ENCODE results near the gene CDK5R1. TPM values are rescaled to one million over a fixed set of nuclear protein-coding genes. Genes with fewer than 3 reads are reported as not detected.

The CDK5R1 gene
- total RNA-seq, 1 experiment from 2014 or later: 3.9 TPM

DNA sequence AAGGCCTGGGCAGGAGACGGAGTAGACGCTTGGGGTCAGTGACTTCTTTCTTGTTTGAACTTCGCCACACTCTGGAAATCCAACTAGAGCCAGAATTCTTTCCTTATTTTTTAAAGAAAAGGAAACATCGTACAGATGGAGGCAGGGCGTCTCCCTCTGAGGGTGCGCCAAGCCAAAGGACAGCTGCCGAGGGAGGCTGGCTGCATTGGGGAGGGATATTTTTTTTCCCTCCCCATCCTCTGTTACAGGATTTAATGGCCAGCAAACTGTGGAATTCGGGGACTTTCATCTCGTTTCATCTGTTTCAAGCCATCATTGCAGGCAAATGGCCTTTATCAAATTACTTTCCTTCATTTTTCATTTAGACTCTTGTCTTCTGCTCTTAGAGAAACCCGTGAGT lies 15.9 kb downstream of the CDK5R1 start:
- no peaks in the 10 kb centered on the region for H3K36me3 ChIP-seq (ENCODE audit: insufficient read depth, low read length, poor library complexity, severe bottlenecking)
- intact Hi-C loops (cut with micrococcal nuclease; ENCODE audit: unreplicated experiment): no loop called here

DNA sequence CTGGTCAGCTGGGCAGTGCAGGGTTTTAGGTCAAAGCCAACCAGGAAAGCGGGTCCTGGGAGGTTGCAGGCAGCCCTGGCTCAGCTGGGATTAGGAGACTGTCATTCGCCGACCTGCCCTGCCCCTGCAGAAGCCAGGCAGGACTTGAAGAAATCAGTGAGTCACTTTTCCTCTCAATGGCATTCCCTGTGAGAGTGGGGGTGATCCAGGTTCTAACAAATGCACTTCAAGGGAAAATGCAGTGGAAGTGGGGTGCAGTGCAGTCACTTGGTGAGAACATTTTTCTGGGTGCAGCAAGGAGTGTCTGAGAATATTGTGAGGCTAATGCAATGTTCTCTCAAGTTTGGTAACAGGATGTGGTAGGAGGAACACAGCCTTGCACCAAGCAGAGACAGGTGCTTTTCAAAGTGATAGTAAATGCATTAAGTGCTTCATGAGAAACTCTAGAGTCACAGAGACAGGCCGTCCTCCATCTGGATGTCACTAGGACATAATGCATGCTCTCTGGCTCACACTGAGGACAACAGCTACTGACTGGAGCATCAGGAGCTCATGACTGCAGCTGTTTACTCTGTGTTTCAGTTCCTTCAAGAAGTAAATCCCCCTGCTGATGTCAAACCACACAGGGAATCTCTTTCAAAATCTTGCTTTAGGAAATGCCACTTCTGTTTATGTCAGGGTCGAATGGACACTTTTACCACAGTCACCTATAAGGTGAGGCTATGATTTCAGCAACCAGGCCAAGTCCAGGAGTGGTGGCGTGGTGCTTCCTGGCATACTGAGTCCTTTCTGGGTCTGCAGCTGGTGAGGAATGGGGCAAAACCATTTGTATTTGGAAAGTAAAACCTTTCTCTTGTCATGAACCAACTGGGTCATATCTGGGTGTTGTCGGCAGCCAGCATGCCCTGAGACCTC lies 16.7 kb downstream of the CDK5R1 start:
- POLR2A ChIA-PET (ENCODE audit: low non-redundant PET): no interaction called here
- no peaks in the 10 kb centered on the region for H3K4me1 ChIP-seq (ENCODE audit: insufficient read depth, low read length, poor library complexity, severe bottlenecking)
- H3K4me3 ChIP-seq (ENCODE audit: low read depth, low read length, poor library complexity, severe bottlenecking): no peak overlapping the region
- no peak overlapping the region for H3K27ac ChIP-seq (ENCODE audit: low read depth, low read length, poor library complexity, severe bottlenecking)
- H3K27me3 ChIP-seq (replicated peaks; ENCODE audit: insufficient read depth, low read depth, low read length, poor library complexity): no peaks in the 10 kb centered on the region
- intact Hi-C loops (cut with micrococcal nuclease; ENCODE audit: unreplicated experiment): no loop called here
- TF ChIP-seq EZH2 (IDR thresholded peaks at IDR 0.05; ENCODE audit: borderline replicate concordance, low read depth, low read length, poor library complexity, severe bottlenecking): no peak
- TF ChIP-seq, protein P1, sequence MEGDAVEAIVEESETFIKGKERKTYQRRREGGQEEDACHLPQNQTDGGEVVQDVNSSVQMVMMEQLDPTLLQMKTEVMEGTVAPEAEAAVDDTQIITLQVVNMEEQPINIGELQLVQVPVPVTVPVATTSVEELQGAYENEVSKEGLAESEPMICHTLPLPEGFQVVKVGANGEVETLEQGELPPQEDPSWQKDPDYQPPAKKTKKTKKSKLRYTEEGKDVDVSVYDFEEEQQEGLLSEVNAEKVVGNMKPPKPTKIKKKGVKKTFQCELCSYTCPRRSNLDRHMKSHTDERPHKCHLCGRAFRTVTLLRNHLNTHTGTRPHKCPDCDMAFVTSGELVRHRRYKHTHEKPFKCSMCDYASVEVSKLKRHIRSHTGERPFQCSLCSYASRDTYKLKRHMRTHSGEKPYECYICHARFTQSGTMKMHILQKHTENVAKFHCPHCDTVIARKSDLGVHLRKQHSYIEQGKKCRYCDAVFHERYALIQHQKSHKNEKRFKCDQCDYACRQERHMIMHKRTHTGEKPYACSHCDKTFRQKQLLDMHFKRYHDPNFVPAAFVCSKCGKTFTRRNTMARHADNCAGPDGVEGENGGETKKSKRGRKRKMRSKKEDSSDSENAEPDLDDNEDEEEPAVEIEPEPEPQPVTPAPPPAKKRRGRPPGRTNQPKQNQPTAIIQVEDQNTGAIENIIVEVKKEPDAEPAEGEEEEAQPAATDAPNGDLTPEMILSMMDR (conservative IDR thresholded peaks at IDR 0.05; ENCODE audit: low read depth, low read length): no peak
- H3K9me3 ChIP-seq (ENCODE audit: low read depth, low read length, poor library complexity, severe bottlenecking): no peaks in the 10 kb centered on the region
- no TSS peak for BruUV-seq (replicated peaks)
- no peak for DNase-seq (ENCODE audit: low spot score)
- CTCF ChIA-PET: no interaction called here
- no peaks in the 10 kb centered on the region for H3K36me3 ChIP-seq (ENCODE audit: insufficient read depth, low read length, poor library complexity, severe bottlenecking)

More for the DNA sequence above, 15.9 kb downstream of the CDK5R1 start:
- BruUV-seq (replicated peaks): no TSS peak
- Histone ChIP-seq H3K27ac (ENCODE audit: low read depth, low read length, poor library complexity, severe bottlenecking) (no peak overlapping the region), H3K9me3 (ENCODE audit: low read depth, low read length, poor library complexity, severe bottlenecking) (no peaks in the 10 kb centered on the region), H3K4me1 (ENCODE audit: insufficient read depth, low read length, poor library complexity, severe bottlenecking) (no peaks in the 10 kb centered on the region), H3K27me3 (replicated peaks; ENCODE audit: insufficient read depth, low read depth, low read length, poor library complexity) (no peaks in the 10 kb centered on the region), H3K4me3 (ENCODE audit: low read depth, low read length, poor library complexity, severe bottlenecking) (no peak overlapping the region)
- POLR2A ChIA-PET (ENCODE audit: low non-redundant PET): no interaction called here
- DNase-seq (ENCODE audit: low spot score): no peak
- CTCF ChIA-PET: no interaction called here
- TF ChIP-seq, protein P1 (conservative IDR thresholded peaks at IDR 0.05; ENCODE audit: low read depth, low read length): no peak
- no peak for TF ChIP-seq EZH2 (IDR thresholded peaks at IDR 0.05; ENCODE audit: borderline replicate concordance, low read depth, low read length, poor library complexity, severe bottlenecking)

DNA sequence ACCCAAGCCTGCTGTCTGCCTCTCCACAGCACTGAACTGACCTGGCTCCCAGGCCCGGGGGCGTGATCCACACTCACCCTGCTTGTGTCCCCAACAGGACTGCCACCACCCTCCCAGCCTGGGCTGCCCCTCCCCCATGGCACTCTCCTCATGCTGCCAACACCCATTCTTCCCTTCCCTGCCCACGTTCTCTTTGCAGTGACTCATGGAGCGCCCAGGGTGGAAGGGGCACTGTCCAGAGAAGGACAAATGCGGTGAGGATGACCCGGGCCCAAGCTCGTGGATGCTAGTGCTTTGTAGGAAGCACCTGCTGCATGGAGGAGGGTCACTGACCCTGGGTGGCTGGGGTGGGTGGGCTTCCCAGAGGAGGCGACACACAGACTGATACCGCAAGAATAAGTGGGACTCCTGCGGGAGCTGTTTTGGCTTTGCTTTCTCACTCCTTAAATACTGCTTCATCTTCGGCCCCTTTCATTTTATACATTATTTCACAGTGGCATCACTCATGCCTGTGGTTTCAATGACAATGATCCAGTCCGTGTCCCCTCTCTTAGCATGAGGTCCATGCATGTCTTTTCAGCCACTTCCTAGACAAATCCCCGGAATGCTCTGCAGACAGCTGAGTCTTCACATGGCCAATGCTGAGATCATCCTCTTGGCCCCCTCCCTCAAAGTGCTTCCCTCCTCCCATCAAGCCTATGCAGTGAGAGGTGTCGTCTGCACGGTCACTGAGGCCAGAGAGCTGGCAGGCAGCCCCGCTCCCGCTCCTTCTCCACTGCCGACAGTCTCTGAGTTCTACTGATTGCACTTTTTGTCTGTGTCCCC lies 17.6 kb downstream of the CDK5R1 start:
- H3K4me3 ChIP-seq (ENCODE audit: low read depth, low read length, poor library complexity, severe bottlenecking): no peak overlapping the region
- POLR2A ChIA-PET (ENCODE audit: low non-redundant PET): no interaction called here

More for the DNA sequence above, 17.6 kb downstream of the CDK5R1 start:
- Histone ChIP-seq H3K27ac (ENCODE audit: low read depth, low read length, poor library complexity, severe bottlenecking) (no peak overlapping the region), H3K36me3 (ENCODE audit: insufficient read depth, low read length, poor library complexity, severe bottlenecking) (no peaks in the 10 kb centered on the region), H3K4me1 (ENCODE audit: insufficient read depth, low read length, poor library complexity, severe bottlenecking) (no peaks in the 10 kb centered on the region), H3K27me3 (replicated peaks; ENCODE audit: insufficient read depth, low read depth, low read length, poor library complexity) (no peaks in the 10 kb centered on the region), H3K9me3 (ENCODE audit: low read depth, low read length, poor library complexity, severe bottlenecking) (no peaks in the 10 kb centered on the region)
- no peak for DNase-seq (ENCODE audit: low spot score)
- TF ChIP-seq, protein P1 (conservative IDR thresholded peaks at IDR 0.05; ENCODE audit: low read depth, low read length): no peak
- TF ChIP-seq EZH2 (IDR thresholded peaks at IDR 0.05; ENCODE audit: borderline replicate concordance, low read depth, low read length, poor library complexity, severe bottlenecking): no peak
- CTCF ChIA-PET: no interaction called here
- intact Hi-C loops (cut with micrococcal nuclease; ENCODE audit: unreplicated experiment): no loop called here
- no TSS peak for BruUV-seq (replicated peaks)

Data from A673 (cell line).